IMR-90 (cell line): ENCODE data around the gene TLR9. TPM values are rescaled to one million over a fixed set of nuclear protein-coding genes. Genes with fewer than 3 reads are reported as not detected.

Experiments used
- ATAC-seq: fragments of 200-7000 bp; cut with Tn5 transposase; 2 replicates; pipeline ENCODE4 v1.9.1; 2020; ENCODE audit warnings: low read depth, mild to moderate bottlenecking, moderate library complexity
- BruUV-seq: library from RNA; stranded (reverse); fragments of 400-500 nt; replicated peaks from 2 replicates; lab custom pipeline; 2021; lab: Mats Ljungman, UMichigan
- CTCF ChIA-PET: fragments of 300-600 bp; formaldehyde crosslinking; extraction: SDS; loops from one replicate; lab custom pipeline; 2021; ENCODE audit warnings: antibody characterized with exemption; lab: Yijun Ruan, JAX
- POLR2A ChIA-PET: fragments of 300-600 bp; sonication (Branson Sonifier 250); formaldehyde crosslinking; loops from one replicate; lab custom pipeline; 2022; ENCODE audit warnings: antibody characterized with exemption; ENCODE audit not compliant: unreplicated experiment; lab: Charles Lee
- DNase-seq: peaks from one replicate; pipeline ENCODE4 v3.0.0; 2013
- H2AFZ ChIP-seq: replicated peaks from 2 replicates; pipeline ENCODE3; 2013; ENCODE audit warnings: low read length, mild to moderate bottlenecking; ENCODE audit not compliant: poor library complexity
- H2AK5ac ChIP-seq: 2 replicates; pipeline ENCODE4 v1.6.1; 2013; ENCODE audit warnings: low read depth, low read length, inconsistent platforms
- H2AK9ac ChIP-seq: replicated peaks from 2 replicates; pipeline ENCODE3; 2013; ENCODE audit warnings: mild to moderate bottlenecking, low read depth, low read length, moderate library complexity; ENCODE audit not compliant: poor library complexity
- H2BK120ac ChIP-seq: 2 replicates; pipeline ENCODE4 v1.6.1; 2013; ENCODE audit warnings: low read depth, low read length, inconsistent platforms
- H2BK15ac ChIP-seq: 3 replicates; pipeline ENCODE4 v1.6.1; 2013; ENCODE audit warnings: low read depth, low read length, inconsistent platforms
- H2BK20ac ChIP-seq: 2 replicates; pipeline ENCODE4 v1.6.1; 2013; ENCODE audit warnings: low read depth, mild to moderate bottlenecking, inconsistent platforms, low read length, moderate library complexity
- H2BK5ac ChIP-seq: 2 replicates; pipeline ENCODE4 v1.6.1; 2013; ENCODE audit warnings: mild to moderate bottlenecking, low read depth, low read length, inconsistent platforms; ENCODE audit not compliant: poor library complexity, severe bottlenecking
- H3K14ac ChIP-seq: replicated peaks from 2 replicates; pipeline ENCODE4 v1.6.1; 2013; ENCODE audit warnings: low read depth, low read length, inconsistent platforms
- H3K18ac ChIP-seq: 2 replicates; pipeline ENCODE4 v1.6.1; 2013; ENCODE audit warnings: low read depth, low read length, control low read depth
- H3K23ac ChIP-seq: 2 replicates; pipeline ENCODE4 v1.6.1; 2013; ENCODE audit warnings: low read depth, low read length, inconsistent platforms
- H3K27ac ChIP-seq: 2 replicates; pipeline ENCODE4 v1.5.1; 2013; ENCODE audit warnings: mild to moderate bottlenecking, control low read depth, low read length; ENCODE audit not compliant: insufficient read depth
- H3K27me3 ChIP-seq: 2 replicates; pipeline ENCODE4 v1.6.1; 2013; ENCODE audit warnings: low read length; ENCODE audit not compliant: control insufficient read depth, insufficient read depth
- H3K36me3 ChIP-seq: 2 replicates; pipeline ENCODE4 v1.6.1; 2013; ENCODE audit warnings: low read length, mixed read lengths; ENCODE audit not compliant: control insufficient read depth, insufficient read depth
- H3K4ac ChIP-seq: 2 replicates; pipeline ENCODE4 v1.6.1; 2013; ENCODE audit warnings: low read depth, low read length, inconsistent platforms
- H3K4me1 ChIP-seq: 2 replicates; pipeline ENCODE4 v1.6.1; 2013; ENCODE audit warnings: low read length, mixed read lengths; ENCODE audit not compliant: control insufficient read depth, insufficient read depth
- H3K4me2 ChIP-seq: 2 replicates; pipeline ENCODE4 v1.6.1; 2013; ENCODE audit warnings: low read depth, mild to moderate bottlenecking, control low read depth, low read length, moderate library complexity
- H3K4me3 ChIP-seq: 2 replicates; pipeline ENCODE4 v1.5.1; 2013; ENCODE audit warnings: low read depth, mild to moderate bottlenecking, control low read depth, low read length, moderate library complexity; ENCODE audit not compliant: insufficient read depth
- H3K56ac ChIP-seq: 2 replicates; pipeline ENCODE4 v1.6.1; 2013; ENCODE audit warnings: low read length, inconsistent platforms; ENCODE audit not compliant: insufficient read depth; ENCODE audit errors: extremely low read depth
- H3K79me1 ChIP-seq, 2 experiments: 2 replicates each; pipeline ENCODE4 v1.6.1; 2013; ENCODE audit warnings: low read length in 2 of 2, inconsistent platforms in 1 of 2, low read depth in 1 of 2
- H3K9ac ChIP-seq: 2 replicates; pipeline ENCODE4 v1.6.1; 2013; ENCODE audit warnings: low read depth, low read length, control low read depth
- H3K9me1 ChIP-seq: 2 replicates; pipeline ENCODE4 v1.6.1; 2013; ENCODE audit warnings: low read length, inconsistent platforms; ENCODE audit not compliant: insufficient read depth
- H3K9me3 ChIP-seq: 2 replicates; pipeline ENCODE4 v1.6.1; 2013; ENCODE audit warnings: low read length; ENCODE audit not compliant: control insufficient read depth, insufficient read depth
- H4K20me1 ChIP-seq: 2 replicates; pipeline ENCODE4 v1.6.1; 2013; ENCODE audit warnings: low read length, inconsistent platforms; ENCODE audit not compliant: insufficient read depth
- H4K5ac ChIP-seq: 2 replicates; pipeline ENCODE4 v1.6.1; 2013; ENCODE audit warnings: mild to moderate bottlenecking, low read depth, low read length, control low read depth
- H4K8ac ChIP-seq, 2 experiments: 2 replicates each; pipeline ENCODE4 v1.6.1; 2013; ENCODE audit warnings: low read depth in 2 of 2, low read length in 2 of 2, control low read depth in 1 of 2, inconsistent platforms in 1 of 2
- H4K91ac ChIP-seq: 2 replicates; pipeline ENCODE4 v1.6.1; 2013; ENCODE audit warnings: low read depth, low read length, inconsistent platforms; ENCODE audit not compliant: insufficient read depth
- BHLHE40 ChIP-seq: fragments of 150-350 bp; IDR thresholded peaks from 2 replicates; pipeline ENCODE4 v1.6.1; 2016; ENCODE audit warnings: mild to moderate bottlenecking, low read depth, low read length
- CEBPB ChIP-seq: IDR thresholded peaks from 2 replicates; pipeline ENCODE4 v1.6.1; 2012; ENCODE audit warnings: low read depth, low read length, improper control_type of control experiment
- CHD1 ChIP-seq: IDR thresholded peaks from 2 replicates; pipeline ENCODE4 v1.6.1; 2012; ENCODE audit warnings: low read depth, low read length, improper control_type of control experiment
- FOS ChIP-seq: fragments of 150-350 bp; IDR thresholded peaks from 2 replicates; pipeline ENCODE4 v1.6.1; 2016; ENCODE audit warnings: low read depth, low read length
- MXI1 ChIP-seq: IDR thresholded peaks from 2 replicates; pipeline ENCODE4 v1.6.1; 2012; ENCODE audit warnings: low read depth, mild to moderate bottlenecking, low read length, moderate library complexity, borderline replicate concordance
- USF2 ChIP-seq: fragments of 150-350 bp; IDR thresholded peaks from 2 replicates; pipeline ENCODE4 v1.6.1; 2017; ENCODE audit warnings: mild to moderate bottlenecking, antibody characterized with exemption, low read length, low read depth
- WGBS, 2 experiments: methylation state at CpG; one replicate each; pipeline versions ENCODE4 v1.1.5 to v1.1.7; 2013; ENCODE audit warnings: missing lambda C conversion rate in 2 of 2; ENCODE audit not compliant: insufficient read length in 1 of 2; ENCODE audit errors: extremely low coverage in 2 of 2; 5-methylcytosine and 5-hydroxymethylcytosine counted together
- dilution Hi-C: fragments of 300-500 bp; cut with HindIII; formaldehyde crosslinking; loops from one replicate; pipeline ENCODE4 v1.14.3; 2018; ENCODE audit warnings: low sequenced_read_pairs; ENCODE audit not compliant: unreplicated experiment
- in situ Hi-C: fragments of 300-500 bp; cut with MboI; formaldehyde crosslinking; loops from 3 replicates; pipeline ENCODE4 v1.14.3; 2019; ENCODE audit warnings: low sequenced_read_pairs, inconsistent platforms, mixed read lengths
- intact Hi-C: fragments of 100-400 bp; cut with micrococcal nuclease; formaldehyde crosslinking; loops from 2 replicates; pipeline ENCODE4 v1.10.0; 2022
- polyA plus RNA-seq, 3 experiments: library from polyadenylated mRNA; depleted of rRNA; stranded (reverse); fragments of >200 nt; gene quantifications; 2 replicates each; pipeline ENCODE4 v1.2.3, GENCODE V29; 2012; ENCODE audit warnings: low replicate concordance in 1 of 3
- total RNA-seq: library from RNA; depleted of rRNA; stranded (reverse); fragments of >200 nt; gene quantifications from 2 replicates; pipeline ENCODE4 v1.2.3, GENCODE V29; 2012

Gene TLR9
- total and polyA plus RNA-seq, 2 of the 4 experiments (the other 2 are of a cell fraction) = not detected

DNA sequence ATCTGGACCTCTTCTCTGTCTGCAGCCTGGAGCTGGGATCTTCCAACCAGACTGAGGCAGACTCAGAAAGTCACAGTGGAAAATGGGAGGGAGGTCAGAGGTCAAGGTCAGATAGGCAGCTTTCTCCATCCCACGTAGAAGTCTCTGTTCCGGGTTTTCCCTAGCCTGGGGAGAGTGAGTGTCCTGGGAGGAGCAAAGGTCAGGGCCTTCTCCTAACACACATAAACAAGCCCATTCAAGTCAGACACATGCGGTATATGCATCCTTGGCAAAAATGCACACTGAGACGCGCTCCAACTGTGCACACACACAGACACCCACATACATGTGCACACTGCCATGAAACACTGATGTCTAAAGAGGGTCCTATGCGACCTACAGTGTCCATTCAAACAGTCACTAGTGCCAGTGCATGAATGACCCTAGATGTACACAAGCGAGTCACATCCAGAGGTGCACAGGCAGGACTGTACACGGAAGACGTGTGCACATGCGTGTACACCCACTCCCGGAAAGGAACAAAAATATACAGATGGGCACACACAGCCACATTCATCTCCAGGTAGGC, 12.8 kb upstream of the TLR9 start:
- H4K91ac ChIP-seq = peak overlapping the region; percentile 91
- no peaks in the 10 kb centered on the region for H3K27me3 ChIP-seq
- intact Hi-C loops (loop anchor here (5.0 kb wide), 1 partner anchor 39 kb away; the partner anchor contains the start of gene WDR82), in situ Hi-C loops (no loop called here), dilution Hi-C loops (no loop called here)
- peaks cover 14 to 73% of the 10 kb centered on the region in 2 experiments for H3K79me1 ChIP-seq
- H3K4ac ChIP-seq = peak overlapping the region; percentile 88
- H3K18ac ChIP-seq = peak overlapping the region; percentile 75
- peak overlapping the region; percentile 95 for H3K4me2 ChIP-seq
- peak overlapping the region; percentile 39; the same call in 1 of the 2 replicates for H2BK120ac ChIP-seq
- peaks cover 25% of the 10 kb centered on the region for H3K4me1 ChIP-seq
- H3K14ac ChIP-seq = peak overlapping the region; percentile 98
- no peaks in the 10 kb centered on the region for H3K9me3 ChIP-seq
- H3K27ac ChIP-seq = peak overlapping the region; percentile 87
- H3K56ac ChIP-seq = peak overlapping the region; percentile 59
- peak overlapping the region; percentile 92 for H2BK5ac ChIP-seq
- CTCF ChIA-PET = interaction anchor here (1.0 to 1.3 kb wide), 3 partner anchors 45 to 101 kb away, joined by 3 to 4 read pairs (median 3); no protein-coding TSS in a partner anchor
- WGBS, 2 experiments = 10% methylated on average over 2 of the region's 11 CpGs; no CpG with 5 or more reads in 1 of the 2 experiments
- TF ChIP-seq MXI1 = peak; percentile 34; the same call in 1 of the 2 replicates
- TF ChIP-seq CHD1 = no peak
- no peak for TF ChIP-seq USF2
- no peak for TF ChIP-seq BHLHE40
- no peak for TF ChIP-seq CEBPB
- no peak for TF ChIP-seq FOS
- POLR2A ChIA-PET = interaction anchor here (0.6 kb wide), 1 partner anchor 38 kb away, joined by 9 read pairs; no protein-coding TSS in a partner anchor
- no peak; the same call in 1 of the 2 replicates for ATAC-seq
- H3K4me3 ChIP-seq = peak overlapping the region; percentile 83
- peak; percentile 12 for DNase-seq
- peaks cover 30% of the 10 kb centered on the region for H4K20me1 ChIP-seq
- H3K36me3 ChIP-seq = peaks cover 16% of the 10 kb centered on the region; the same call in 1 of the 2 replicates
- H2AK5ac ChIP-seq = peak overlapping the region; percentile 100
- H3K23ac ChIP-seq = peak overlapping the region; percentile 96
- H3K9me1 ChIP-seq = peaks cover 28% of the 10 kb centered on the region
- peak overlapping the region; percentile 6; the same call in 1 of the 3 replicates for H2BK15ac ChIP-seq
- BruUV-seq = no TSS peak
- H2BK20ac ChIP-seq = no peak overlapping the region
- peak overlapping the region; percentile 77; the same call in 1 of the 2 replicates for H4K5ac ChIP-seq
- peak overlapping the region; percentile 95 to 96 for H4K8ac ChIP-seq
- H2AK9ac ChIP-seq = peak overlapping the region; percentile 99
- peak overlapping the region; percentile 92 for H3K9ac ChIP-seq
- H2AFZ ChIP-seq = peak overlapping the region; percentile 97
